IPS-15b (cell line): ENCODE data around the gene GPR139.
A peak's percentile ranks its signal among the peaks of the same experiment; 100 is the strongest.

Experiments used
- H3K27me3 ChIP-seq: one replicate; pipeline ENCODE4 v1.6.1; 2013; ENCODE audit warnings: low read length; ENCODE audit not compliant: control insufficient read depth, insufficient read depth
- H3K36me3 ChIP-seq: one replicate; pipeline ENCODE4 v1.6.1; 2013; ENCODE audit warnings: low read length; ENCODE audit not compliant: control insufficient read depth, insufficient read depth
- H3K4me1 ChIP-seq: one replicate; pipeline ENCODE4 v1.6.1; 2013; ENCODE audit warnings: mild to moderate bottlenecking, low read length; ENCODE audit not compliant: control insufficient read depth, insufficient read depth
- H3K4me3 ChIP-seq: one replicate; pipeline ENCODE4 v1.5.1; 2013; ENCODE audit warnings: low read depth, low read length
- H3K9ac ChIP-seq: one replicate; pipeline ENCODE4 v1.6.1; 2013; ENCODE audit warnings: low read depth, mild to moderate bottlenecking, low read length
- H3K9me3 ChIP-seq: one replicate; pipeline ENCODE4 v1.6.1; 2013; ENCODE audit warnings: mild to moderate bottlenecking, low read length; ENCODE audit not compliant: control insufficient read depth, insufficient read depth

GPR139 gene

GRCh38 chr16:20073203-20074098 lies at the start of gene GPR139:
Gene GPR139 (minus strand): TSS chr16:20073890. CDS start chr16:20073616, 274 bp downstream.
- no peaks in the 10 kb centered on the region for H3K9me3 ChIP-seq
- no peaks in the 10 kb centered on the region for H3K36me3 ChIP-seq
- peaks cover 54% of the 10 kb centered on the region for H3K27me3 ChIP-seq
- peaks cover 7% of the 10 kb centered on the region for H3K4me1 ChIP-seq
- peak within 1 kb of the TSS; percentile 82 for H3K4me3 ChIP-seq
- H3K9ac ChIP-seq = no peak within 1 kb of the TSS

- no peaks in the 10 kb centered on the region for H3K27me3 ChIP-seq
- H3K4me3 ChIP-seq = no peak overlapping the region
- H3K36me3 ChIP-seq = peaks cover 2% of the 10 kb centered on the region
- H3K9ac ChIP-seq = no peak overlapping the region
- H3K9me3 ChIP-seq = no peaks in the 10 kb centered on the region
- no peaks in the 10 kb centered on the region for H3K4me1 ChIP-seq
These were observed 48.3 kb upstream of the GPR139 start for GRCh38 chr16:20122011-20122410.

- peaks cover 4% of the 10 kb centered on the region for H3K4me1 ChIP-seq
- H3K27me3 ChIP-seq = no peaks in the 10 kb centered on the region
These were observed 40.7 kb upstream of the GPR139 start for GRCh38 chr16:20114356-20114755.

DNA sequence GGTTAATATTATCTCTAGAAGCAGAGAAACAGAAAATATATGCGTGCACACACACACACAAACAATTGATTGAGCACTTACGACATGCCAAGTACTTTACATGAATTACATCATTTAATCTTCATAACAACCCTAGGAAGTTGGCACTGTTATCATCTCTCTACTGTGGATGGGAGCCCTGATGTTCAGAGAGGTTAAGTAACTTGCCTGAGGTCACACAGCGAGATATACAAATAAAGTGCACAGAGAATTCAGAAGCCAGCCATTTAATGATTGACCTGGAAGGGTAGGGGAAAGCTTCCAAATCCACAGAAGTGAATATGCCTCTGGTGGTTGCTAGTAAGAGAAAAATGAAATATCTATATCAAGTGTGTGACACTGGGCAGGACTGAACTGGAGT lies 37.5 kb upstream of the GPR139 start:
- no peaks in the 10 kb centered on the region for H3K9me3 ChIP-seq
- H3K27me3 ChIP-seq = no peaks in the 10 kb centered on the region
- no peaks in the 10 kb centered on the region for H3K36me3 ChIP-seq
- H3K9ac ChIP-seq = no peak overlapping the region
- peaks cover 1% of the 10 kb centered on the region for H3K4me1 ChIP-seq
- H3K4me3 ChIP-seq = no peak overlapping the region

More at GRCh38 chr16:20114356-20114755, 40.7 kb upstream of the GPR139 start:
- H3K36me3 ChIP-seq = no peaks in the 10 kb centered on the region
- no peak overlapping the region for H3K9ac ChIP-seq
- H3K4me3 ChIP-seq = no peak overlapping the region
- no peaks in the 10 kb centered on the region for H3K9me3 ChIP-seq

DNA sequence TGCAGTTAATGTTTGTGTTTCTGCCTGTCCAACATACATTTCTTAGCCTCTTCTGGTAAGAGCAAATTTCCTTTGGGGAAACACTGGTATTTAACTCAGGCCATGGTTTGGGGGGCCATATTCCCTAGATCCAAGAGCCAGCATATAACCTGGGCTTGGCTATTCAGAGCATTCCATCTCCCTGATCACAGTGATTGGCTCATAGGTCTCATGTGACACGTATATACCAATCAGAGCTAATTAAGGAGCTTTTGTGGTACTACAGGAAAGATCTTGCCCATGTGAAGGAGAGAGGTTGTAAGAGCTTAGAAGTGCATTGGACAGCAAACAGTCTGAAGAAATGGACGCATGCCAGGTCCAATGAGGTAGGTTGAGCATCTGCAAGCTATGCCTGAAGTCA lies 33.4 kb upstream of the GPR139 start:
- no peaks in the 10 kb centered on the region for H3K36me3 ChIP-seq
- no peak overlapping the region for H3K9ac ChIP-seq
- no peaks in the 10 kb centered on the region for H3K9me3 ChIP-seq
- no peak overlapping the region for H3K4me3 ChIP-seq
- no peaks in the 10 kb centered on the region for H3K27me3 ChIP-seq
- no peaks in the 10 kb centered on the region for H3K4me1 ChIP-seq

- Histone ChIP-seq H3K9me3 (no peaks in the 10 kb centered on the region), H3K36me3 (no peaks in the 10 kb centered on the region), H3K9ac (no peak overlapping the region), H3K4me1 (no peaks in the 10 kb centered on the region), H3K4me3 (no peak overlapping the region), H3K27me3 (no peaks in the 10 kb centered on the region)
These were observed 31.0 kb upstream of the GPR139 start for GRCh38 chr16:20104563-20105183.

GRCh38 chr16:20102521-20102920 lies 28.8 kb upstream of the GPR139 start:
- no peak overlapping the region for H3K4me3 ChIP-seq
- H3K9me3 ChIP-seq = no peaks in the 10 kb centered on the region
- no peaks in the 10 kb centered on the region for H3K4me1 ChIP-seq
- no peaks in the 10 kb centered on the region for H3K27me3 ChIP-seq
- H3K36me3 ChIP-seq = no peaks in the 10 kb centered on the region
- no peak overlapping the region for H3K9ac ChIP-seq

DNA sequence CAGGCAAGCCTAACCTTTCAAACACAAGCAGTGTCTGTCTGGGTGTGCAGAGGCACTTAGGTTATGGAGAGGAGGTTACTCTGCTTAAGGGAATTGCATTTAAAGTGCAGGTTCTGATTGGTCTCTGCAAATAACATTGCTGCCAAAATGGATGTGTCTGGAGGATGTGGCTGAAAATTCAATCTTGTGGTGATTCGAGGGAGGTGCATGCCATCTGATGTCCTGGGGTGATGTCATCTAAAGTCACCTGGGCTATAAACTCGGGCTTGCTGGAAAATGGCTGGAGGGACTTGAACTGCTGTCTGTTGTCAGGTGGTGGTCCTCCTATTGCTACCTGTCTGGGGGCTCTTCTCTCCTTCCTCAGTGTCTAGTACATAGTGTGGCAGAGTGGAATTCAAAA lies 28.3 kb upstream of the GPR139 start:
- H3K9ac ChIP-seq = no peak overlapping the region
- H3K4me3 ChIP-seq = no peak overlapping the region
- H3K4me1 ChIP-seq = no peaks in the 10 kb centered on the region
- H3K9me3 ChIP-seq = no peaks in the 10 kb centered on the region
- H3K27me3 ChIP-seq = no peaks in the 10 kb centered on the region
- no peaks in the 10 kb centered on the region for H3K36me3 ChIP-seq

DNA sequence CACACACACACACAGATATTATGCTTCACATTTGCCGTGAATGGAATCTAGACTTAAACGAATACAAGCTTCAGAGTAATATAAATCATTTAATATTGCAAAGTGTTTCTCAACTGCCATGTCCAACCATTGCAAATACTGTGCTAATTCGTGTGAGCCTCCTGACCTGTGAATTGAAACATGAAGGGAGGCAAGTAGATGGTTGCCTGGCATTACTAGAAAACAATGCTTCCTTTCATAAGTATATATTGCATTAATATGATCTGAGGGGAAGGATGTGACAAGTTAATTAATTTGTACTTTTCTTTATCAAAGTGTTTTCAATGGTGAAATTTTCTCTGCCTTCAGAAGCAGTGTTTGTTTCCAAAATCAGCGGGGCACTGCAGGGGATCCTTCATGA lies 25.7 kb upstream of the GPR139 start:
- Histone ChIP-seq H3K4me3 (no peak overlapping the region), H3K9ac (no peak overlapping the region), H3K36me3 (no peaks in the 10 kb centered on the region), H3K27me3 (no peaks in the 10 kb centered on the region), H3K9me3 (no peaks in the 10 kb centered on the region), H3K4me1 (no peaks in the 10 kb centered on the region)

DNA sequence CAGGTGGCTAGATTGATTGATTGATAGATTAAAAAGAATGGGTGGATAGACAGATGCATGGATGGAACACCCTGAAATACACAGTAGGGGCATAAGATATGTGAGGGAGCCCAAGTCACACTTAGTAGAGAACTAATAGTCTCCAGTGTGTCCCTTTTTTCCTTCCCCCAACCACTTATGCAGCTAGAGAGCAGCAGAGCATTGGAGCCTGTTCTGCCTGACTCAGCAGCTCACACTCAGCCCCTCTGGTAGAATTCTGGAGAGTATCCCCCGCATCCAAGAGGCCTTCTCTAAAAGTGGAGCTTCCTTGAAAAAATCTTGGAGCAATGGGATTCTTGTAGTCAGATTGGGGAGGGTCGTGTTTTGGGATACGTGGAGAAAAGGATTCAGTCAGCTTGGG lies 20.5 kb upstream of the GPR139 start:
- H3K27me3 ChIP-seq = no peaks in the 10 kb centered on the region
- no peak overlapping the region for H3K9ac ChIP-seq
- no peaks in the 10 kb centered on the region for H3K4me1 ChIP-seq
- no peaks in the 10 kb centered on the region for H3K9me3 ChIP-seq
- H3K36me3 ChIP-seq = no peaks in the 10 kb centered on the region
- no peak overlapping the region for H3K4me3 ChIP-seq

DNA sequence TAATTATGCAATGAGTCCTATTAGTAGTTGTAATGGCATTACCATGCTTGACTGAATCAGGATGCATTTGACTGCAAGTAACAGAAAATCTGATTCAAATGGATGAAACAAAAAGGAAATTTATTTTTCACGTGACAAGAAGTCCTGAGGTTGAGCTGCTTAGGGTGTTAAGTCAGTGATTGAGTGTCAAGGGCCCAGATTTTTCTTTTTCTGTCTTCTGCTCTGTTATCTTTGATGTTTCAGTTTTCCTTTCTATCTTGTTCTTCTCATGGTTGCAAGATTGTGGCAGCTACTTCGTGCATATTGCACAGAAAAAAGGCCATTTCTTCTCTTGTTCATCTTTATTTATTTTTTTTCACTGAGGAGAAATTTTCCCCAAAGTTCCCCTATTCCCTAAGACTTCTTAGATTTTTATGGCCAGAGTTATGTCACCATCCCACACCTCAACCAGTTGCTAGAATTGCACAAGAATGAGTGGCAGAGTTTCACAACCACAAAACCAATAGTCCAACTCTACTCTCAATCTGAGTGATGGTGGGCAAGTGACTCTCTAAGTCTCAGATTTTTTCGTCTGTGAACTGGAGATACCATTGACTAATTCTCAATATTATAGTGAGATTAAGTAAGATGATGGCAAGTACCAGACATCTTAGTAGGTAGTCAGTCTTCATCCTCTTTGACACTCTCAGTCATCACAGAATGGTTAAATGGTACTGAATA lies 15.7 kb upstream of the GPR139 start:
- no peaks in the 10 kb centered on the region for H3K4me1 ChIP-seq
- H3K9me3 ChIP-seq = no peaks in the 10 kb centered on the region
- H3K4me3 ChIP-seq = no peak overlapping the region
- no peaks in the 10 kb centered on the region for H3K27me3 ChIP-seq
- no peak overlapping the region for H3K9ac ChIP-seq
- no peaks in the 10 kb centered on the region for H3K36me3 ChIP-seq
